AG04450 (cell line): ENCODE results near the gene ZNF804B. TPM values are rescaled to one million over a fixed set of nuclear protein-coding genes. Genes with fewer than 3 reads are reported as not detected.

Experiments
- CTCF ChIA-PET: fragments of 300-600, 350-600 bp; formaldehyde crosslinking; extraction: SDS; loops from one replicate; lab custom pipeline; 2022; ENCODE audit warnings: antibody characterized with exemption, inconsistent platforms; lab: Charles Lee
- POLR2A ChIA-PET: fragments of 350-600 bp; formaldehyde crosslinking; extraction: SDS; loops from one replicate; lab custom pipeline; 2021; ENCODE audit warnings: antibody characterized with exemption, inconsistent platforms; lab: Yijun Ruan, JAX
- DNase-seq: peaks from one replicate; pipeline ENCODE4 v3.0.0-alpha.2; 2011; ENCODE audit warnings: low read depth, low spot score
- H3K27ac ChIP-seq: one replicate; pipeline ENCODE4 v1.5.1; 2012; ENCODE audit warnings: low read depth, low read length, control low read depth
- H3K27me3 ChIP-seq: one replicate; pipeline ENCODE4 v1.6.0; 2012; ENCODE audit warnings: low read length; ENCODE audit not compliant: control insufficient read depth, insufficient read depth
- H3K4me3 ChIP-seq: 2 replicates; pipeline ENCODE4 v1.5.1; 2011; ENCODE audit warnings: mild to moderate bottlenecking, low read depth, low read length, control low read depth
- H3K9me3 ChIP-seq: 2 replicates; pipeline ENCODE4 v1.5.1; 2012; ENCODE audit warnings: low read length; ENCODE audit not compliant: control insufficient read depth, insufficient read depth
- polyA minus RNA-seq: library from RNA; depleted of rRNA, polyadenylated mRNA; stranded (reverse); fragments of >200 nt; gene quantifications from 2 replicates; pipeline ENCODE4 v1.2.3, GENCODE V29; 2011; rRNA and poly(A)+ RNA removed
- polyA plus RNA-seq: library from polyadenylated mRNA; depleted of rRNA; stranded (reverse); fragments of >200 nt; gene quantifications from 2 replicates; pipeline ENCODE4 v1.2.3, GENCODE V29; 2011; rRNA removed
- TF ChIP-seq, protein P1 (sequence below): IDR thresholded peaks from 2 replicates; pipeline ENCODE4 v1.5.1; 2011; ENCODE audit warnings: low read depth, low read length, control low read depth, inconsistent platforms

Gene ZNF804B
- polyA plus RNA-seq (not detected in 2 replicates), polyA minus RNA-seq (not detected in 2 replicates)

- H3K9me3 ChIP-seq, result peaks cover 6% of the 10 kb centered on the region; the same call in 1 of the 2 replicates
- POLR2A ChIA-PET, result no interaction called here
- CTCF ChIA-PET, result no interaction called here
- H3K27ac ChIP-seq, result no peak within 1 kb of the TSS
- no peak for DNase-seq
- H3K27me3 ChIP-seq, result no peaks in the 10 kb centered on the region
- TF ChIP-seq, protein P1, sequence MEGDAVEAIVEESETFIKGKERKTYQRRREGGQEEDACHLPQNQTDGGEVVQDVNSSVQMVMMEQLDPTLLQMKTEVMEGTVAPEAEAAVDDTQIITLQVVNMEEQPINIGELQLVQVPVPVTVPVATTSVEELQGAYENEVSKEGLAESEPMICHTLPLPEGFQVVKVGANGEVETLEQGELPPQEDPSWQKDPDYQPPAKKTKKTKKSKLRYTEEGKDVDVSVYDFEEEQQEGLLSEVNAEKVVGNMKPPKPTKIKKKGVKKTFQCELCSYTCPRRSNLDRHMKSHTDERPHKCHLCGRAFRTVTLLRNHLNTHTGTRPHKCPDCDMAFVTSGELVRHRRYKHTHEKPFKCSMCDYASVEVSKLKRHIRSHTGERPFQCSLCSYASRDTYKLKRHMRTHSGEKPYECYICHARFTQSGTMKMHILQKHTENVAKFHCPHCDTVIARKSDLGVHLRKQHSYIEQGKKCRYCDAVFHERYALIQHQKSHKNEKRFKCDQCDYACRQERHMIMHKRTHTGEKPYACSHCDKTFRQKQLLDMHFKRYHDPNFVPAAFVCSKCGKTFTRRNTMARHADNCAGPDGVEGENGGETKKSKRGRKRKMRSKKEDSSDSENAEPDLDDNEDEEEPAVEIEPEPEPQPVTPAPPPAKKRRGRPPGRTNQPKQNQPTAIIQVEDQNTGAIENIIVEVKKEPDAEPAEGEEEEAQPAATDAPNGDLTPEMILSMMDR, result no peak
- no peak within 1 kb of the TSS for H3K4me3 ChIP-seq
These were observed at the start of gene ZNF804B for GRCh38 chr7:88759230-88760135. TSS of gene ZNF804B (plus strand) at chr7:88759700. CDS start at chr7:88759977, 277 bp downstream.

- H3K9me3 ChIP-seq, result peaks cover 19% of the 10 kb centered on the region
- no peak for DNase-seq
- CTCF ChIA-PET, result no interaction called here
- no peak overlapping the region for H3K4me3 ChIP-seq
- TF ChIP-seq, protein P1, result no peak
- no peak overlapping the region for H3K27ac ChIP-seq
- H3K27me3 ChIP-seq, result no peaks in the 10 kb centered on the region
- POLR2A ChIA-PET, result no interaction called here
These were observed 23.6 kb upstream of the ZNF804B start for GRCh38 chr7:88735920-88736319.

DNA sequence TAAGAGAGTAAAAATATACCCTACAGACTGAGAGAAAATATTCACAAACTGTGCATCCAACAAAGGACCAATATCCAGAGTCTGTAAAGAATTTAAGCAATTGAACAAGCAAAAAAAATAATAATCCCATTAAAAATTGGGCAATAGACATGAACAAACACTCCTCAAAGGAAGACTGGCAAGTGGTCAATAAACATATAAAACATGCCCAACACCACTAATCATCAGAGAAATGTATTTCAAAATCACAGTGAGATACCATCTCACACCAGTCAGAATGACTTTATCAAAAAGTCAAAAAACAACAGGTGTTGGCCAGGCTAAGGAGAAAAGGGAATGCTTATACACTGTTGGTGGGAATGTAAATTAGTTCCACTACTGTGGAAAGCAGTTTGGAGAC, 21.9 kb upstream of the ZNF804B start:
- ChIA-PET POLR2A (no interaction called here), CTCF (no interaction called here)
- no peak overlapping the region for H3K27ac ChIP-seq
- DNase-seq, result no peak
- TF ChIP-seq, protein P1, result no peak
- H3K27me3 ChIP-seq, result no peaks in the 10 kb centered on the region
- peaks cover 13% of the 10 kb centered on the region for H3K9me3 ChIP-seq
- H3K4me3 ChIP-seq, result no peak overlapping the region

GRCh38 chr7:88746126-88746525, 13.4 kb upstream of the ZNF804B start:
- no peak for DNase-seq
- TF ChIP-seq, protein P1, result no peak
- ChIA-PET CTCF (no interaction called here), POLR2A (no interaction called here)
- Histone ChIP-seq H3K27me3 (no peaks in the 10 kb centered on the region), H3K9me3 (peaks cover 4% of the 10 kb centered on the region; the same call in 1 of the 2 replicates), H3K4me3 (no peak overlapping the region), H3K27ac (no peak overlapping the region)

DNA sequence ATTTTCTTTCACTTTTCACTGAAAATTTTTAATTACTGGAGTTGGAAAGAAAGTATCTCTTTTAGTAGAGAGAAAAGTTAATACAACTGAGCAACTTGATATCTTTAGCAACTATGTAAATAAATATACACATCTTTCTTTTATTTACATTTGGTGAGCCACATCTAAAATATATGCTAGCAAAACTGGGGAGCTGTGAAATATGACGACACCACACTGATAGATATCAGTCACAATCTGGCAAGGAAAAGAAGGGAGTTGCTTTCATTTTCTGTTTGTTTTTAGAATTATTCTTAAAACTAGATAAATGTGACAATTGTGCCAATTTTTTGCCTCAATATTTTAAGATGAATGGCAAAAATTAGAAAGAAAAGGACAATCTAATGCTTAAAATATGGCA, 2.7 kb upstream of the ZNF804B start:
- CTCF ChIA-PET, result no interaction called here
- POLR2A ChIA-PET, result no interaction called here

More for the DNA sequence above, 2.7 kb upstream of the ZNF804B start:
- no peak for DNase-seq
- TF ChIP-seq, protein P1, result no peak
- H3K4me3 ChIP-seq, result no peak overlapping the region
- no peaks in the 10 kb centered on the region for H3K27me3 ChIP-seq
- no peak overlapping the region for H3K27ac ChIP-seq
- peaks cover 6% of the 10 kb centered on the region; the same call in 1 of the 2 replicates for H3K9me3 ChIP-seq
